GM23248 (cell line): ENCODE measurements around the gene NTMT1.

Source experiments
- EZH2 ChIP-seq: fragments of 200-600 bp; sonication (generic); IDR thresholded peaks from 2 replicates; pipeline ENCODE4 v1.6.1; 2018; ENCODE audit warnings: antibody characterized with exemption, mild to moderate bottlenecking; ENCODE audit not compliant: insufficient read depth, poor library complexity, severe bottlenecking
- EZH2phosphoT487 ChIP-seq: fragments of 200-600 bp; sonication (generic); IDR thresholded peaks from 2 replicates; pipeline ENCODE4 v1.6.1; 2018; ENCODE audit warnings: antibody characterized with exemption, moderate library complexity, mild to moderate bottlenecking, low read depth; ENCODE audit not compliant: insufficient read depth

GRCh38 chr9:129595903-129596540 is 29.9 kb upstream of the NTMT1 start:
- TF ChIP-seq EZH2phosphoT487 (no peak), EZH2 (no peak)
